HG03066 (cell line): ENCODE data around the gene PTGES3.

Experiments used
- ATAC-seq: cut with Tn5 transposase; IDR thresholded peaks from one replicate; pipeline ENCODE4 v1.9.1; 2021; ENCODE audit warnings: low read depth; ENCODE audit not compliant: unreplicated experiment

Gene PTGES3

GRCh38 chr12:56631790-56632700, 56.0 kb downstream of the PTGES3 start:
- ATAC-seq = no peak

- ATAC-seq = peak; percentile 54
These were observed 57.9 kb downstream of the PTGES3 start, which contains the start of gene BAZ2A for GRCh38 chr12:56630180-56630632. Gene BAZ2A (minus strand): TSS chr12:56630326. CDS start chr12:56617530, 12,796 bp downstream.

GRCh38 chr12:56629459-56630179, 58.5 kb downstream of the PTGES3 start:
- ATAC-seq = peak; percentile 3

- no peak for ATAC-seq
These were observed 59.2 kb downstream of the PTGES3 start for GRCh38 chr12:56628671-56629458.

- no peak for ATAC-seq
These were observed 61.4 kb downstream of the PTGES3 start for GRCh38 chr12:56626701-56627100.

- no peak for ATAC-seq
These were observed 65.5 kb downstream of the PTGES3 start for GRCh38 chr12:56622535-56622934.

- no peak for ATAC-seq
These were observed 71.2 kb downstream of the PTGES3 start for GRCh38 chr12:56616925-56617324.

GRCh38 chr12:56616244-56616643, 71.8 kb downstream of the PTGES3 start:
- no peak for ATAC-seq

GRCh38 chr12:56614627-56615026, 73.5 kb downstream of the PTGES3 start:
- no peak for ATAC-seq
